Activated naive CD4-positive, alpha-beta T cell treated with anti-CD3 and anti-CD28 coated beads, Interleukin-2, amount 10 ng/mL, durations not matched to agents 7 days and 5 days (primary cell): ENCODE measurements around the gene CLEC16A.

Source experiments
- CTCF ChIA-PET: fragments of 350-600 bp; sonication (Branson Sonifier 250); formaldehyde crosslinking; loops from one replicate; lab custom pipeline; 2021; ENCODE audit warnings: antibody characterized with exemption; lab: Charles Lee
- DNase-seq: peaks from one replicate; pipeline ENCODE4 v3.0.0-alpha.2; 2020
- H3K27ac Mint-ChIP-seq: one replicate; pipeline ENCODE4 v1.8.0; 2021; ENCODE audit warnings: mild to moderate bottlenecking, moderate library complexity, mixed read lengths
- H3K27me3 Mint-ChIP-seq: one replicate; pipeline ENCODE4 v1.8.0; 2021; ENCODE audit warnings: mild to moderate bottlenecking, mixed read lengths
- H3K36me3 Mint-ChIP-seq: one replicate; pipeline ENCODE4 v1.8.0; 2021; ENCODE audit warnings: mixed read lengths
- H3K4me1 Mint-ChIP-seq: one replicate; pipeline ENCODE4 v1.8.0; 2021; ENCODE audit warnings: mixed read lengths
- H3K4me3 Mint-ChIP-seq: one replicate; pipeline ENCODE4 v1.8.0; 2021; ENCODE audit warnings: mild to moderate bottlenecking, moderate library complexity, mixed read lengths
- H3K9me3 Mint-ChIP-seq: one replicate; pipeline ENCODE4 v1.8.0; 2021; ENCODE audit warnings: mixed read lengths

The CLEC16A gene

GRCh38 chr16:11141409-11142260, 197.3 kb downstream of the CLEC16A start:
- CTCF ChIA-PET, result interaction anchor here (0.8 to 1.6 kb wide), 4 partner anchors 10 to 77 kb away, joined by 3 to 6 read pairs (median 3); no protein-coding TSS in a partner anchor
- H3K4me1 Mint-ChIP-seq, result peaks cover 60% of the 10 kb centered on the region
- H3K27ac Mint-ChIP-seq, result peak overlapping the region; percentile 67
- no peak overlapping the region for H3K4me3 Mint-ChIP-seq
- peaks cover 40% of the 10 kb centered on the region for H3K36me3 Mint-ChIP-seq
- no peak for DNase-seq
- H3K9me3 Mint-ChIP-seq, result no peaks in the 10 kb centered on the region
- no peaks in the 10 kb centered on the region for H3K27me3 Mint-ChIP-seq

- no peaks in the 10 kb centered on the region for H3K27me3 Mint-ChIP-seq
- peak overlapping the region; percentile 49 for H3K27ac Mint-ChIP-seq
- H3K4me3 Mint-ChIP-seq, result no peak overlapping the region
- CTCF ChIA-PET, result interaction anchor here (0.7 to 0.9 kb wide), 3 partner anchors 8 to 17 kb away, joined by 3 to 4 read pairs (median 3); no protein-coding TSS in a partner anchor
- peaks cover 37% of the 10 kb centered on the region for H3K36me3 Mint-ChIP-seq
- H3K4me1 Mint-ChIP-seq, result peaks cover 56% of the 10 kb centered on the region
- no peaks in the 10 kb centered on the region for H3K9me3 Mint-ChIP-seq
- no peak for DNase-seq
Measured at GRCh38 chr16:11142261-11142630, 197.9 kb downstream of the CLEC16A start.

GRCh38 chr16:11142951-11143350, 198.6 kb downstream of the CLEC16A start:
- Mint-ChIP-seq H3K27me3 (no peaks in the 10 kb centered on the region), H3K4me1 (peaks cover 57% of the 10 kb centered on the region), H3K4me3 (no peak overlapping the region), H3K9me3 (no peaks in the 10 kb centered on the region), H3K36me3 (peaks cover 35% of the 10 kb centered on the region), H3K27ac (no peak overlapping the region)
- CTCF ChIA-PET, result interaction anchor here (0.8 to 1.5 kb wide), 4 partner anchors 9 to 23 kb away, joined by 3 read pairs; no protein-coding TSS in a partner anchor
- DNase-seq, result no peak

GRCh38 chr16:11143372-11144035, 199.1 kb downstream of the CLEC16A start:
- Mint-ChIP-seq H3K36me3 (peaks cover 31% of the 10 kb centered on the region), H3K4me1 (peaks cover 55% of the 10 kb centered on the region), H3K4me3 (no peak overlapping the region), H3K27ac (no peak overlapping the region), H3K9me3 (no peaks in the 10 kb centered on the region), H3K27me3 (no peaks in the 10 kb centered on the region)
- CTCF ChIA-PET, result interaction anchor here (1.4 to 1.5 kb wide), 2 partner anchors 11 to 22 kb away, joined by 3 read pairs; no protein-coding TSS in a partner anchor
- no peak for DNase-seq

GRCh38 chr16:11144122-11144521, 199.8 kb downstream of the CLEC16A start:
- no peak for DNase-seq
- peaks cover 32% of the 10 kb centered on the region for H3K36me3 Mint-ChIP-seq
- peaks cover 49% of the 10 kb centered on the region for H3K4me1 Mint-ChIP-seq
- H3K4me3 Mint-ChIP-seq, result no peak overlapping the region
- H3K9me3 Mint-ChIP-seq, result no peaks in the 10 kb centered on the region
- no peaks in the 10 kb centered on the region for H3K27me3 Mint-ChIP-seq
- H3K27ac Mint-ChIP-seq, result no peak overlapping the region
- CTCF ChIA-PET, result interaction anchor here (1.4 to 1.5 kb wide), 2 partner anchors 10 to 22 kb away, joined by 3 read pairs; no protein-coding TSS in a partner anchor

- CTCF ChIA-PET, result no interaction called here
- Mint-ChIP-seq H3K36me3 (peaks cover 37% of the 10 kb centered on the region), H3K27me3 (no peaks in the 10 kb centered on the region)
Measured at GRCh38 chr16:11145173-11145818, 200.9 kb downstream of the CLEC16A start.

GRCh38 chr16:11145819-11146211, 201.5 kb downstream of the CLEC16A start:
- H3K9me3 Mint-ChIP-seq, result no peaks in the 10 kb centered on the region
- no peak overlapping the region for H3K4me3 Mint-ChIP-seq
- no peaks in the 10 kb centered on the region for H3K27me3 Mint-ChIP-seq
- no peak overlapping the region for H3K27ac Mint-ChIP-seq
- no peak for DNase-seq
- peaks cover 32% of the 10 kb centered on the region for H3K4me1 Mint-ChIP-seq
- peaks cover 42% of the 10 kb centered on the region for H3K36me3 Mint-ChIP-seq
- CTCF ChIA-PET, result no interaction called here

More at GRCh38 chr16:11145173-11145818, 200.9 kb downstream of the CLEC16A start:
- no peak overlapping the region for H3K4me3 Mint-ChIP-seq
- no peak overlapping the region for H3K27ac Mint-ChIP-seq
- DNase-seq, result no peak
- H3K9me3 Mint-ChIP-seq, result no peaks in the 10 kb centered on the region
- H3K4me1 Mint-ChIP-seq, result peaks cover 37% of the 10 kb centered on the region

GRCh38 chr16:11147033-11147753, 202.8 kb downstream of the CLEC16A start:
- no peaks in the 10 kb centered on the region for H3K9me3 Mint-ChIP-seq
- H3K27ac Mint-ChIP-seq, result peak overlapping the region; percentile 54
- peaks cover 3% of the 10 kb centered on the region for H3K27me3 Mint-ChIP-seq
- H3K36me3 Mint-ChIP-seq, result peaks cover 45% of the 10 kb centered on the region
- H3K4me1 Mint-ChIP-seq, result peaks cover 24% of the 10 kb centered on the region
- H3K4me3 Mint-ChIP-seq, result no peak overlapping the region
- no peak for DNase-seq
- CTCF ChIA-PET, result no interaction called here

- CTCF ChIA-PET, result no interaction called here
- Mint-ChIP-seq H3K36me3 (peaks cover 44% of the 10 kb centered on the region), H3K4me3 (no peak overlapping the region), H3K27ac (no peak overlapping the region), H3K4me1 (peaks cover 26% of the 10 kb centered on the region), H3K9me3 (no peaks in the 10 kb centered on the region), H3K27me3 (peaks cover 3% of the 10 kb centered on the region)
- no peak for DNase-seq
Measured at GRCh38 chr16:11147754-11148444, 203.5 kb downstream of the CLEC16A start.

- Mint-ChIP-seq H3K27me3 (peaks cover 3% of the 10 kb centered on the region), H3K9me3 (no peaks in the 10 kb centered on the region), H3K36me3 (peaks cover 45% of the 10 kb centered on the region), H3K4me1 (peaks cover 33% of the 10 kb centered on the region), H3K4me3 (no peak overlapping the region), H3K27ac (no peak overlapping the region)
- CTCF ChIA-PET, result interaction anchor here (0.6 kb wide), 1 partner anchor 17 kb away, joined by 3 read pairs; no protein-coding TSS in a partner anchor
- no peak for DNase-seq
Measured at GRCh38 chr16:11149011-11149616, 204.8 kb downstream of the CLEC16A start.

GRCh38 chr16:11150190-11150589, 205.8 kb downstream of the CLEC16A start:
- CTCF ChIA-PET, result no interaction called here
- no peak overlapping the region for H3K4me3 Mint-ChIP-seq
- H3K4me1 Mint-ChIP-seq, result peaks cover 39% of the 10 kb centered on the region

GRCh38 chr16:11151156-11151884, 207.0 kb downstream of the CLEC16A start:
- H3K36me3 Mint-ChIP-seq, result peaks cover 42% of the 10 kb centered on the region
- CTCF ChIA-PET, result interaction anchor here (0.9 to 1.3 kb wide), 4 partner anchors 9 to 58 kb away, joined by 3 read pairs; no protein-coding TSS in a partner anchor

More at GRCh38 chr16:11150190-11150589, 205.8 kb downstream of the CLEC16A start:
- no peak overlapping the region for H3K27ac Mint-ChIP-seq
- H3K36me3 Mint-ChIP-seq, result peaks cover 44% of the 10 kb centered on the region
- no peaks in the 10 kb centered on the region for H3K9me3 Mint-ChIP-seq
- DNase-seq, result no peak
- peaks cover 3% of the 10 kb centered on the region for H3K27me3 Mint-ChIP-seq

More at GRCh38 chr16:11151156-11151884, 207.0 kb downstream of the CLEC16A start:
- Mint-ChIP-seq H3K27me3 (peaks cover 3% of the 10 kb centered on the region), H3K4me1 (peaks cover 45% of the 10 kb centered on the region), H3K4me3 (no peak overlapping the region), H3K9me3 (no peaks in the 10 kb centered on the region), H3K27ac (no peak overlapping the region)
- DNase-seq, result no peak
